Stimulated activated CD4-positive, alpha-beta T cell treated with anti-CD3 and anti-CD28 coated beads, Interleukin-2, amount 100 ng/mL, for 48 hours (primary cell): ENCODE results near the gene APCDD1.

Source experiments
- DNase-seq, 2 donors: peaks; one replicate each; pipeline ENCODE4 v3.0.0-alpha.2; 2020

APCDD1 gene

GRCh38 chr18:10432781-10433180 is 21.7 kb upstream of the APCDD1 start:
- no peak for DNase-seq

GRCh38 chr18:10436160-10436559 is 18.3 kb upstream of the APCDD1 start:
- no peak for DNase-seq

GRCh38 chr18:10437837-10438236 is 16.6 kb upstream of the APCDD1 start:
- DNase-seq, result no peak

GRCh38 chr18:10439898-10440297 is 14.5 kb upstream of the APCDD1 start:
- DNase-seq, result no peak

GRCh38 chr18:10440884-10441283 is 13.6 kb upstream of the APCDD1 start:
- DNase-seq, result no peak

GRCh38 chr18:10441472-10441871 is 13.0 kb upstream of the APCDD1 start:
- no peak for DNase-seq

- DNase-seq, result no peak
These were observed 11.9 kb upstream of the APCDD1 start for GRCh38 chr18:10442551-10442971.

GRCh38 chr18:10443001-10443400 is 11.4 kb upstream of the APCDD1 start:
- DNase-seq, result no peak

- no peak for DNase-seq
These were observed 10.0 kb upstream of the APCDD1 start for GRCh38 chr18:10444314-10445006.

- DNase-seq, result no peak
These were observed 5.0 kb upstream of the APCDD1 start for GRCh38 chr18:10449396-10449795.

- DNase-seq, result no peak
These were observed 3.4 kb upstream of the APCDD1 start for GRCh38 chr18:10450986-10451385.

GRCh38 chr18:10453261-10453805 is 1.1 kb upstream of the APCDD1 start:
- DNase-seq, result no peak

- no peak for DNase-seq
These were observed 484 bp downstream of the APCDD1 start for GRCh38 chr18:10454681-10455557.

- DNase-seq, result no peak
These were observed 1.5 kb downstream of the APCDD1 start for GRCh38 chr18:10455726-10456453.

GRCh38 chr18:10456718-10457117 is 2.3 kb downstream of the APCDD1 start:
- no peak for DNase-seq

- DNase-seq, result no peak
These were observed 2.7 kb downstream of the APCDD1 start for GRCh38 chr18:10457128-10457527.

GRCh38 chr18:10457767-10458166 is 3.3 kb downstream of the APCDD1 start:
- DNase-seq, result no peak

GRCh38 chr18:10458691-10459090 is 4.3 kb downstream of the APCDD1 start:
- no peak for DNase-seq

- DNase-seq, result no peak
These were observed 5.2 kb downstream of the APCDD1 start for GRCh38 chr18:10459587-10459986.

- no peak for DNase-seq
These were observed 6.1 kb downstream of the APCDD1 start for GRCh38 chr18:10460414-10461018.

GRCh38 chr18:10461989-10462388 is 7.6 kb downstream of the APCDD1 start:
- DNase-seq, result no peak

GRCh38 chr18:10462597-10462996 is 8.2 kb downstream of the APCDD1 start:
- no peak for DNase-seq

- no peak for DNase-seq
These were observed 8.7 kb downstream of the APCDD1 start for GRCh38 chr18:10463096-10463495.
